Mesenchymal stem cell (in vitro differentiated cells and primary cell): ENCODE results near the gene CAMK1D.
"Not testable (repeated sequence)": the region's sequence is repeated elsewhere in the genome, so short reads cannot be mapped to it uniquely, and the experiment has no call there.

ENCODE experiments used
- DNase-seq: peaks from one replicate; pipeline ENCODE4 v3.0.0-alpha.2; 2013
- H2AFZ ChIP-seq: one replicate; pipeline ENCODE4 v1.6.1; 2013; ENCODE audit warnings: low read depth, mild to moderate bottlenecking, control low read depth, inconsistent platforms, low read length, moderate library complexity
- H2AK5ac ChIP-seq: 2 replicates; pipeline ENCODE4 v1.6.1; 2013; ENCODE audit warnings: low read length, moderate library complexity, mild to moderate bottlenecking, inconsistent platforms; ENCODE audit not compliant: severe bottlenecking
- H2BK120ac ChIP-seq: one replicate; pipeline ENCODE4 v1.6.1; 2013; ENCODE audit warnings: low read depth, mild to moderate bottlenecking, inconsistent platforms, low read length, moderate library complexity
- H2BK12ac ChIP-seq, 2 experiments: one replicate each; pipeline ENCODE4 v1.6.1; 2013; ENCODE audit warnings: inconsistent platforms in 2 of 2, low read length in 2 of 2, mild to moderate bottlenecking in 2 of 2, moderate library complexity in 2 of 2, control low read depth in 1 of 2
- H2BK15ac ChIP-seq: one replicate; pipeline ENCODE4 v1.6.1; 2013; ENCODE audit warnings: mild to moderate bottlenecking, low read depth, inconsistent platforms; ENCODE audit not compliant: poor library complexity, severe bottlenecking
- H2BK5ac ChIP-seq: 2 replicates; pipeline ENCODE4 v1.6.1; 2013; ENCODE audit warnings: low read depth, mild to moderate bottlenecking, low read length, control low read depth, inconsistent platforms; ENCODE audit not compliant: poor library complexity, severe bottlenecking
- H3K14ac ChIP-seq, 2 experiments: one replicate each; pipeline ENCODE4 v1.6.1; 2013; ENCODE audit warnings: inconsistent platforms in 2 of 2, low read length in 2 of 2, control low read depth in 1 of 2, mild to moderate bottlenecking in 1 of 2, moderate library complexity in 1 of 2
- H3K18ac ChIP-seq, 2 experiments: one replicate each; pipeline ENCODE4 v1.6.1; 2013; ENCODE audit warnings: inconsistent platforms in 2 of 2, low read length in 2 of 2, control low read depth in 1 of 2, low read depth in 1 of 2, mild to moderate bottlenecking in 1 of 2
- H3K23ac ChIP-seq, 2 experiments: one replicate each; pipeline ENCODE4 v1.6.1; 2013; ENCODE audit warnings: inconsistent platforms in 2 of 2, low read length in 2 of 2, mild to moderate bottlenecking in 2 of 2, moderate library complexity in 2 of 2, control low read depth in 1 of 2
- H3K27ac ChIP-seq: 2 replicates; pipeline ENCODE4 v1.5.1; 2013; ENCODE audit warnings: mild to moderate bottlenecking, moderate library complexity, low read length, control low read depth, inconsistent platforms; ENCODE audit not compliant: poor library complexity, severe bottlenecking
- H3K27me3 ChIP-seq, 2 experiments: 2 replicates each; pipeline versions ENCODE4 v1.6.1 to v1.7.0; 2013; ENCODE audit warnings: low read length in 2 of 2, mild to moderate bottlenecking in 2 of 2, moderate library complexity in 2 of 2, control low read depth in 1 of 2, inconsistent platforms in 1 of 2; ENCODE audit not compliant: control insufficient read depth in 1 of 2, insufficient read depth in 1 of 2
- H3K36me3 ChIP-seq, 2 experiments: 2 replicates each; pipeline versions ENCODE4 v1.6.1 to v1.7.0; 2013; ENCODE audit warnings: low read length in 2 of 2, control low read depth in 1 of 2, inconsistent platforms in 1 of 2, low read depth in 1 of 2, mild to moderate bottlenecking in 1 of 2; ENCODE audit not compliant: insufficient read depth in 2 of 2, control insufficient read depth in 1 of 2
- H3K4ac ChIP-seq, 2 experiments: one replicate each; pipeline ENCODE4 v1.6.1; 2013; ENCODE audit warnings: inconsistent platforms in 2 of 2, low read length in 2 of 2, mild to moderate bottlenecking in 2 of 2, moderate library complexity in 2 of 2, control low read depth in 1 of 2, low read depth in 1 of 2
- H3K4me1 ChIP-seq: 2 replicates; pipeline ENCODE4 v1.6.1; 2013; ENCODE audit warnings: low read depth, low read length, control low read depth; ENCODE audit not compliant: control insufficient read depth, insufficient read depth
- H3K4me2 ChIP-seq: 2 replicates; pipeline ENCODE4 v1.6.1; 2013; ENCODE audit warnings: low read length, mild to moderate bottlenecking, inconsistent platforms; ENCODE audit not compliant: poor library complexity, severe bottlenecking
- H3K4me3 ChIP-seq, 2 experiments: 2 replicates each; pipeline versions ENCODE4 v1.5.1 to v1.7.0; 2013; ENCODE audit warnings: low read length in 2 of 2, mild to moderate bottlenecking in 2 of 2, control low read depth in 1 of 2, low read depth in 1 of 2; ENCODE audit not compliant: insufficient read depth in 1 of 2
- H3K79me1 ChIP-seq: replicated peaks from 2 replicates; pipeline ENCODE4 v1.6.1; 2013; ENCODE audit warnings: mild to moderate bottlenecking, control low read depth, low read length, inconsistent platforms; ENCODE audit not compliant: poor library complexity, severe bottlenecking
- H3K9ac ChIP-seq: 2 replicates; pipeline ENCODE4 v1.7.0; 2013; ENCODE audit warnings: mild to moderate bottlenecking, low read length, moderate library complexity
- H3K9me3 ChIP-seq: 2 replicates; pipeline ENCODE4 v1.7.0; 2013; ENCODE audit warnings: mild to moderate bottlenecking, low read length; ENCODE audit not compliant: control insufficient read depth
- H4K8ac ChIP-seq: one replicate; pipeline ENCODE4 v1.6.1; 2013; ENCODE audit warnings: inconsistent platforms, mild to moderate bottlenecking, low read length, moderate library complexity
- H4K91ac ChIP-seq: one replicate; pipeline ENCODE4 v1.6.1; 2013; ENCODE audit warnings: mild to moderate bottlenecking, low read length, inconsistent platforms
- WGBS: methylation state at CpG from one replicate; pipeline ENCODE4 v1.1.7; 2013; ENCODE audit warnings: mixed read lengths; 5-methylcytosine and 5-hydroxymethylcytosine counted together

Gene CAMK1D

DNA sequence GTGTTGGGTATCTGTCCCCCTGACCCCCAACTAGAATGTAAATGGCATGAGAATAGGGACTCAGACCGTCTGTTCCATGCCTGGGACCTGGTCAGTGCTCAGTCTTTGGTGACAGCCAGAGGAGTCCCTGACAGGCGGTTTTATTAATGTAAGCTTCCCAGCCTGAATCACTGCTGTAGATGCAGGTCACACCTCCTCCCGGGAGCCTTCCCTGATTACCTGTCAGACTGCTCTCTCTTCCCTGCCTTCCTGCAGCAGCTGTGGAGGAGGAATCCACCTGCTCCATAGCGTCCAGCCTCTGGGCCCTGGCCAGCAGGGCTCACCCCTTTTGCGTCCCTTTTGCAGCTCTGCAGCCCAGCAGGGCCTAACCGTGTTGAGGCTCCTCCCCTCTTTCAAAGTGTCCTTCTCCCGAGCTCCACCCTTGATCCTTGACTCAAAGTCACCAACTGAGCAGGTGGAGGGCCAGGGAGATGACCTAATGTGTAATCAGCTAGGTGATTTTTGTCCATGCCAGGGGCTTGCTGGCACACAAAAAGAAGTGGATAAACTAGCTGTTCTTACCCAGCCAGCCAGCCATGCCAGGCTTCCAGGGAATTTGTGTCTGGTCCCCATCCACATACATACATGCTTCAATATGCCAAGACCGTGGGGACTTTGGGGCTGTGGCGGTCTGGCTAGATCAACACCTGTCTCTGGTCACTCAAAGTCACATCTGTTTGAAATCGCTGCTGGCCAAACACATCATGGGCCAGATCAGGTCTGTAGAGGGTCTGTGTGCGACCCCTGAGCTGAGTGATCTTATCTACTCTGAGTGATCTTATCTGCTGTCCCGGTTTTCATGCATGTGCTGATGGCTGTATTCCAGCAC is 457.1 kb downstream of the CAMK1D start:
- DNase-seq = no peak
- H4K8ac ChIP-seq = no peak overlapping the region
- H4K91ac ChIP-seq = no peak overlapping the region
- no peak overlapping the region for H3K4me3 ChIP-seq
- H3K36me3 ChIP-seq = peaks cover 0 to 13% of the 10 kb centered on the region in 2 experiments
- no peak overlapping the region for H2AFZ ChIP-seq
- no peak overlapping the region for H3K4ac ChIP-seq
- H2AK5ac ChIP-seq = no peak overlapping the region
- no peaks in the 10 kb centered on the region for H3K27me3 ChIP-seq
- H3K9ac ChIP-seq = no peak overlapping the region
- H2BK5ac ChIP-seq = no peak overlapping the region
- H2BK120ac ChIP-seq = no peak overlapping the region
- H3K9me3 ChIP-seq = peaks cover 2% of the 10 kb centered on the region
- no peaks in the 10 kb centered on the region for H3K4me1 ChIP-seq
- no peak overlapping the region for H3K4me2 ChIP-seq
- no peak overlapping the region for H2BK12ac ChIP-seq
- H3K18ac ChIP-seq = no peak overlapping the region
- no peaks in the 10 kb centered on the region for H3K79me1 ChIP-seq
- no peak overlapping the region for H3K14ac ChIP-seq
- no peak overlapping the region for H2BK15ac ChIP-seq
- H3K27ac ChIP-seq = no peak overlapping the region
- 91% methylated on average over 12 of the region's 12 CpGs for WGBS
- H3K23ac ChIP-seq = no peak overlapping the region

DNA sequence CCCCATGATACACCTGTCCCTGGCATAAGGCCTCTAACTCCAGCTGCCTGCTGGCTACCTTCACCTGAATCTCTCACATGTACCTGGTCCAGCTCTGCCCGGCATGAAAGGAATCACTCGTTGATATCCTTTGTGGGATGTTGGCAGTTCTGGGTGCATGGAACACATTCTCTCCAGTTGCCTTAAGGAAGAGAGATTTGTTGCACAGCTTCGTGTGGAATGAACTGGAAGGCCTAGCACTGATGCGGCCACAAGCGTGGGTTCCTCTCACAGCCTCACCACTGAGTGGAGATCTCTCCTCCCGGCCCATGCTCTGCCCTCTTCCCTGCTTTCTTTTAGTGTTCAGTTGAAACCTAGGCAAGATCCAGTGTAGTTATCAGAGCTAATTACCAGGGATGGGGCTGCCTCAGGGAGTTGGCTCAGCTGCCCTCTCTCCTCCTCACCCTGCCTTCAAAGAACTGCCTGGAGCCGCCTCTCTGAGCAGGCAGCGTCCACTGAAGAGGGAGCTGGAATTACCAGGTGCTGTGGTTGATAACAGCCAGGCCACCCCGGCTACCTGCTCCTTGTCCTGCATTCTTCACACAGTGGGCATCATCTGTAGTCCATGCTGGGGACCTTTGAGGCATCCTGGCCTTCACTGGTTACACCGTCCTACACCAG is 457.9 kb downstream of the CAMK1D start:
- no peak overlapping the region for H4K91ac ChIP-seq
- no peak overlapping the region for H2BK5ac ChIP-seq
- H3K4me1 ChIP-seq = peaks cover 1% of the 10 kb centered on the region
- no peak for DNase-seq
- H3K14ac ChIP-seq = no peak overlapping the region
- H3K4ac ChIP-seq = no peak overlapping the region
- H3K4me3 ChIP-seq = no peak overlapping the region
- no peak overlapping the region for H3K4me2 ChIP-seq
- peaks cover 2% of the 10 kb centered on the region for H3K9me3 ChIP-seq
- H2BK120ac ChIP-seq = no peak overlapping the region
- no peaks in the 10 kb centered on the region for H3K27me3 ChIP-seq
- no peak overlapping the region for H3K18ac ChIP-seq
- peaks cover 3% of the 10 kb centered on the region for H3K79me1 ChIP-seq
- no peak overlapping the region for H2BK12ac ChIP-seq
- H3K36me3 ChIP-seq = peaks cover 0 to 13% of the 10 kb centered on the region in 2 experiments
- no peak overlapping the region for H2BK15ac ChIP-seq
- no peak overlapping the region for H2AK5ac ChIP-seq
- H3K9ac ChIP-seq = no peak overlapping the region
- WGBS = 95% methylated on average over 10 of the region's 10 CpGs
- H2AFZ ChIP-seq = no peak overlapping the region
- no peak overlapping the region for H4K8ac ChIP-seq
- H3K27ac ChIP-seq = no peak overlapping the region
- no peak overlapping the region for H3K23ac ChIP-seq

- 96% methylated on average over 11 of the region's 11 CpGs for WGBS
- Histone ChIP-seq H3K23ac (no peak overlapping the region), H3K4me2 (no peak overlapping the region), H3K27me3 (no peaks in the 10 kb centered on the region), H3K14ac (no peak overlapping the region), H3K9me3 (peaks cover 2% of the 10 kb centered on the region), H4K91ac (no peak overlapping the region), H3K4me3 (no peak overlapping the region), H3K79me1 (peaks cover 6% of the 10 kb centered on the region), H2BK120ac (no peak overlapping the region), H2AFZ (no peak overlapping the region), H3K9ac (no peak overlapping the region), H2AK5ac (no peak overlapping the region), H4K8ac (no peak overlapping the region), H3K4me1 (peaks cover 1% of the 10 kb centered on the region), H2BK15ac (no peak overlapping the region), H3K18ac (no peak overlapping the region), H3K36me3 (peaks cover 0 to 14% of the 10 kb centered on the region in 2 experiments), H2BK12ac (no peak overlapping the region), H3K4ac (no peak overlapping the region), H3K27ac (no peak overlapping the region), H2BK5ac (no peak overlapping the region)
- DNase-seq = no peak
Observed at GRCh38 chr10:12808014-12808613, 458.8 kb downstream of the CAMK1D start.

- H2AK5ac ChIP-seq, H3K27ac ChIP-seq, DNase-seq, H3K4me3 ChIP-seq, H3K27me3 ChIP-seq, H3K4me2 ChIP-seq, H2AFZ ChIP-seq, H4K91ac ChIP-seq, H3K23ac ChIP-seq, H4K8ac ChIP-seq, H2BK12ac ChIP-seq, H3K4ac ChIP-seq, H3K9ac ChIP-seq, H2BK120ac ChIP-seq, H3K18ac ChIP-seq, H2BK15ac ChIP-seq, H3K79me1 ChIP-seq, H3K14ac ChIP-seq, H2BK5ac ChIP-seq, H3K4me1 ChIP-seq: not testable (repeated sequence)
- H3K9me3 ChIP-seq = peaks cover 14% of the 10 kb centered on the region
- H3K36me3 ChIP-seq = peaks cover 12 to 23% of the 10 kb centered on the region in 2 experiments
- 90% methylated on average over 5 of the region's 6 CpGs for WGBS
Observed at GRCh38 chr10:12810046-12810445, 460.7 kb downstream of the CAMK1D start.
